Fibroblast of lung (primary cell): ENCODE data around the gene MLN. TPM values are rescaled to one million over a fixed set of nuclear protein-coding genes. Genes with fewer than 3 reads are reported as not detected.

Experiments
- DNase-seq, 2 donors: peaks; one replicate each; pipeline versions ENCODE4 v3.0.0 to v3.0.0-alpha.2; 2010; ENCODE audit warnings: low read depth in 2 of 2
- H2AFZ ChIP-seq: 2 replicates; pipeline ENCODE4 v1.5.1; 2012; ENCODE audit warnings: low read length, control low read depth, inconsistent platforms
- H3K27ac ChIP-seq: 2 replicates; pipeline ENCODE4 v1.5.1; 2011; ENCODE audit warnings: low read length, control low read depth; ENCODE audit not compliant: insufficient read depth
- H3K27me3 ChIP-seq: 2 replicates; pipeline ENCODE4 v1.5.1; 2011; ENCODE audit warnings: mild to moderate bottlenecking, low read length; ENCODE audit not compliant: control insufficient read depth, insufficient read depth
- H3K36me3 ChIP-seq: 2 replicates; pipeline ENCODE4 v1.5.1; 2011; ENCODE audit warnings: low read length; ENCODE audit not compliant: control insufficient read depth, insufficient read depth
- H3K4me1 ChIP-seq: 2 replicates; pipeline ENCODE4 v1.5.1; 2011; ENCODE audit warnings: low read length; ENCODE audit not compliant: control insufficient read depth, insufficient read depth; ENCODE audit errors: extremely low read depth
- H3K4me2 ChIP-seq: 2 replicates; pipeline ENCODE4 v1.5.1; 2011; ENCODE audit warnings: low read length, control low read depth; ENCODE audit not compliant: insufficient read depth; ENCODE audit errors: extremely low read depth
- H3K4me3 ChIP-seq, 4 experiments: fragments of 200-600 bp in 1 of 4; sonication (generic) in 1 of 4; replicated peaks in 1 of 4; 2 replicates each; pipeline ENCODE4 v1.5.1; 2011 to 2016; ENCODE audit warnings: low read length in 4 of 4, low read depth in 3 of 4, mild to moderate bottlenecking in 3 of 4, control low read depth in 2 of 4, inconsistent platforms in 1 of 4, mixed read lengths in 1 of 4; ENCODE audit not compliant: insufficient read depth in 1 of 4; ENCODE audit errors: control extremely low read depth in 1 of 4
- H3K79me2 ChIP-seq: 2 replicates; pipeline ENCODE4 v1.5.1; 2012; ENCODE audit warnings: mild to moderate bottlenecking, low read length, inconsistent platforms; ENCODE audit not compliant: control insufficient read depth, insufficient read depth
- H3K9ac ChIP-seq: 2 replicates; pipeline ENCODE4 v1.5.1; 2011; ENCODE audit warnings: mild to moderate bottlenecking, low read length, control low read depth; ENCODE audit not compliant: insufficient read depth
- H3K9me3 ChIP-seq: 2 replicates; pipeline ENCODE4 v1.5.1; 2012; ENCODE audit warnings: low read depth, low read length; ENCODE audit not compliant: control insufficient read depth, insufficient read depth
- H4K20me1 ChIP-seq: 2 replicates; pipeline ENCODE4 v1.5.1; 2011; ENCODE audit warnings: low read length; ENCODE audit not compliant: control insufficient read depth, insufficient read depth; ENCODE audit errors: extremely low read depth
- EZH2 ChIP-seq: IDR thresholded peaks from 2 replicates; pipeline ENCODE4 v1.5.1; 2012; ENCODE audit warnings: low read length, control low read depth, mild to moderate bottlenecking; ENCODE audit errors: missing control alignments
- polyA plus RNA-seq, 2 donors: library from polyadenylated mRNA; depleted of rRNA in 1 of 2; stranded (reverse) in 1 of 2; unstranded in 1 of 2; fragments of >200 nt; gene quantifications; 2 replicates each; pipeline ENCODE4 v1.2.1, GENCODE V29; 2011 to 2012; ENCODE audit warnings: missing spikeins in 1 of 2
- total RNA-seq: library from RNA; depleted of rRNA; stranded (reverse); fragments of >200 nt; gene quantifications from 2 replicates; pipeline ENCODE4 v1.2.1, GENCODE V29; 2014
- TF ChIP-seq, protein P1 (sequence below), 2 donors: IDR thresholded peaks in 1 of 2; conservative IDR thresholded peaks in 1 of 2; 1 replicate in 1 of 2; 2 replicates in 1 of 2; pipeline ENCODE4 v1.5.1; 2011 to 2012; ENCODE audit warnings: low read length in 2 of 2, control low read depth in 1 of 2, inconsistent platforms in 1 of 2, low read depth in 1 of 2, mild to moderate bottlenecking in 1 of 2

MLN gene
- total and polyA plus RNA-seq, 2 donors (not counting 1 experiment from before 2014, with no cell fraction given): not detected

DNA sequence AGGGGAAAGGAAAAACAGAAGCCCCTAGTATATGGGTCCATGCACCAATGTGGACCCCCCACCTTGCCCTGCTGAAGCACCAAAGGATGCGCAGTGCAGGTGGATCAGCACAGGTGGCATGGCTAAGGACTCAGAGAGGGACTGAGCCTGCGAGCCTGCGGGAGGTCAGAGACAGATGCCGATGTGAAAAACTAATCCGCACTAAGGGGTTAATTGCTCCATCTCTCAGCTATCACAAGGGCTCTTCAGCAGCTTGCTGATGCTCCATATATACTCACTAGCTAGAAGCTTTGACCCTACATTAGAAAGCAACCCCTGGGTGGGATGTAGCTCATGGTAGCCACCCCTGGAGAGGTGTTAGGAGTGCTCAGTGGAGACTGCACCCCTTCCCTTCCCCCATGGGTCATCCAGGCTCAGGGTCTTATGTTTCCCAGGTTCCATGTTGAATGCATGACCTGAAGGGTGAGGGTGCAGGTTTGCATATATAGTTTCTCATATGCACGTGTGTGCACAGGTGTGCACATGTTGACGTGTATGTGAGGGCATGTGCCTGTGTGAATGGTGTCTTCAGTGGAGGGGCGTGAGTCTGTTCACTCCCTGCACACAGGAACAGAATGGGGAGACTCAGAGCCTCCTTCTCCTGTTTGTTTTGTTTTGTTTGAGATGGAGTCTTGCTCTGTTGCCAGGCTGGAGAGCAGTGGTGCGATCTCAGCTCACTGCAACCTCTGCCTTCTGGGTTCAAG is 43.7 kb downstream of the MLN start:
- Histone ChIP-seq H3K4me3 (no peak overlapping the region), H3K4me1 (no peaks in the 10 kb centered on the region), H3K36me3 (no peaks in the 10 kb centered on the region), H3K79me2 (no peaks in the 10 kb centered on the region), H3K27ac (no peak overlapping the region), H3K27me3 (no peaks in the 10 kb centered on the region), H3K9ac (no peak overlapping the region), H2AFZ (no peak overlapping the region), H3K4me2 (no peak overlapping the region), H4K20me1 (no peaks in the 10 kb centered on the region), H3K9me3 (no peaks in the 10 kb centered on the region)
- DNase-seq: no peak
- TF ChIP-seq, protein P1, sequence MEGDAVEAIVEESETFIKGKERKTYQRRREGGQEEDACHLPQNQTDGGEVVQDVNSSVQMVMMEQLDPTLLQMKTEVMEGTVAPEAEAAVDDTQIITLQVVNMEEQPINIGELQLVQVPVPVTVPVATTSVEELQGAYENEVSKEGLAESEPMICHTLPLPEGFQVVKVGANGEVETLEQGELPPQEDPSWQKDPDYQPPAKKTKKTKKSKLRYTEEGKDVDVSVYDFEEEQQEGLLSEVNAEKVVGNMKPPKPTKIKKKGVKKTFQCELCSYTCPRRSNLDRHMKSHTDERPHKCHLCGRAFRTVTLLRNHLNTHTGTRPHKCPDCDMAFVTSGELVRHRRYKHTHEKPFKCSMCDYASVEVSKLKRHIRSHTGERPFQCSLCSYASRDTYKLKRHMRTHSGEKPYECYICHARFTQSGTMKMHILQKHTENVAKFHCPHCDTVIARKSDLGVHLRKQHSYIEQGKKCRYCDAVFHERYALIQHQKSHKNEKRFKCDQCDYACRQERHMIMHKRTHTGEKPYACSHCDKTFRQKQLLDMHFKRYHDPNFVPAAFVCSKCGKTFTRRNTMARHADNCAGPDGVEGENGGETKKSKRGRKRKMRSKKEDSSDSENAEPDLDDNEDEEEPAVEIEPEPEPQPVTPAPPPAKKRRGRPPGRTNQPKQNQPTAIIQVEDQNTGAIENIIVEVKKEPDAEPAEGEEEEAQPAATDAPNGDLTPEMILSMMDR (conservative IDR thresholded peaks at IDR 0.05 in 1 of 2, IDR thresholded peaks at IDR 0.05 in 1 of 2; ENCODE audit: low read depth in 1 of 2, low read length in 2 of 2): no peak
- no peak for TF ChIP-seq EZH2

DNA sequence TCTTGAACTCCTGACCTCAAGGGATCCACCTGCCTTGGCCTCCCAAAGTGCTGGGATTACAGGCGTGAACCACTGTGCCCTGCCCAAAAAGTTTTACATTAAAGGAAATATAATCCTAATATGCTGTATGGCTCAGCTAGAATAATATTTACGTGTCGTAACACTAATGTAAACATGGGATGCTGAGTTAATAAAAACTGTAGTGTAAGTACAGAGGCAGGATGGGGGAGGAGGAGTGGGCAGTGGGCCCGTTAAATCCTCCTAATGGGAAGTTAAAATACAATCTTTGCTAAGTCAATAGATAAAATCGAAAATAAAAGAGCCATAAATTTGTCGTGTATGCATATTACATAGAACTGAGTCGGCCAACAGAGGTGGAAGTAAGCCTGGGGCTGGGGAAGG is 45.0 kb downstream of the MLN start:
- Histone ChIP-seq H3K9me3 (no peaks in the 10 kb centered on the region), H3K36me3 (no peaks in the 10 kb centered on the region), H2AFZ (no peak overlapping the region), H4K20me1 (no peaks in the 10 kb centered on the region), H3K27me3 (no peaks in the 10 kb centered on the region), H3K79me2 (no peaks in the 10 kb centered on the region), H3K4me3 (no peak overlapping the region), H3K4me2 (no peak overlapping the region), H3K27ac (no peak overlapping the region), H3K9ac (no peak overlapping the region), H3K4me1 (no peaks in the 10 kb centered on the region)
- DNase-seq: peak in 1 of 2 donors; percentile 76
- no peak for TF ChIP-seq EZH2
- TF ChIP-seq, protein P1 (conservative IDR thresholded peaks at IDR 0.05 in 1 of 2, IDR thresholded peaks at IDR 0.05 in 1 of 2; ENCODE audit: low read depth in 1 of 2, low read length in 2 of 2): no peak

DNA sequence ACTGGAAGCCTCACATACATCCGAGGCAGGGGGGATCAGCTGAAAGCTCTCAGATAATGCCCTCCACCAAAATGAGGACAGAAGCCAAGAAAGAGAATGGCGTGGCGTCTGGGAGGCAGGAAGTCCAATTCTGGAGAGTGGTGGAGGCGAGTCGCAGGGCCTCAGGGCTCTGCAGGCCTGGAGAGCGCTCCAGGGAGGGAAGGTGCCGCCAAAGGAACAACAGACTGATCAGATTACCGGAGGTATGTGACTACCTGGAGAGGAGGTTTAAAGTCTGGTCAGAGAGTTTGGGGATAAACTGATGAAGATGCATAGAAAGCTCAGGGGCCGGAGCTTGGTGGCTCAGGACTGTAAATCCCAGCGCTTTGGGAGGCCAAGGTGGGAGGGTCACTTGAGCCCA is 45.9 kb downstream of the MLN start:
- DNase-seq: no peak
- H3K4me3 ChIP-seq: no peak overlapping the region
- H3K4me2 ChIP-seq: no peak overlapping the region
- no peak overlapping the region for H2AFZ ChIP-seq
- no peaks in the 10 kb centered on the region for H3K36me3 ChIP-seq
- no peaks in the 10 kb centered on the region for H3K27me3 ChIP-seq
- H3K27ac ChIP-seq: no peak overlapping the region
- H3K9me3 ChIP-seq: no peaks in the 10 kb centered on the region
- H3K4me1 ChIP-seq: no peaks in the 10 kb centered on the region
- no peak overlapping the region for H3K9ac ChIP-seq
- H3K79me2 ChIP-seq: no peaks in the 10 kb centered on the region
- H4K20me1 ChIP-seq: no peaks in the 10 kb centered on the region
- TF ChIP-seq, protein P1 (conservative IDR thresholded peaks at IDR 0.05 in 1 of 2, IDR thresholded peaks at IDR 0.05 in 1 of 2; ENCODE audit: low read depth in 1 of 2, low read length in 2 of 2): no peak
- TF ChIP-seq EZH2: no peak
